KBM-7 (cell line): ENCODE data around the gene ADGRA1.

Experiments used
- DNase-seq: peaks from one replicate; pipeline ENCODE4 v3.0.0-alpha.2; 2015
- in situ Hi-C: fragments of 300-500 bp; cut with MboI; formaldehyde crosslinking; loops from 2 replicates; pipeline ENCODE4 v1.14.3; 2020; ENCODE audit warnings: low sequenced_read_pairs, low pct_unique_long_range_greater_than_20kb, mixed read lengths

Gene ADGRA1

GRCh38 chr10:133088956-133089800 lies 1.5 kb downstream of the ADGRA1 start:
- DNase-seq: no peak
- in situ Hi-C loops: no loop called here

- no peak for DNase-seq
- in situ Hi-C loops: no loop called here
These were observed 2.4 kb downstream of the ADGRA1 start for GRCh38 chr10:133090101-133090500.

- in situ Hi-C loops: no loop called here
- DNase-seq: no peak
These were observed 2.9 kb downstream of the ADGRA1 start for GRCh38 chr10:133090654-133091053.

DNA sequence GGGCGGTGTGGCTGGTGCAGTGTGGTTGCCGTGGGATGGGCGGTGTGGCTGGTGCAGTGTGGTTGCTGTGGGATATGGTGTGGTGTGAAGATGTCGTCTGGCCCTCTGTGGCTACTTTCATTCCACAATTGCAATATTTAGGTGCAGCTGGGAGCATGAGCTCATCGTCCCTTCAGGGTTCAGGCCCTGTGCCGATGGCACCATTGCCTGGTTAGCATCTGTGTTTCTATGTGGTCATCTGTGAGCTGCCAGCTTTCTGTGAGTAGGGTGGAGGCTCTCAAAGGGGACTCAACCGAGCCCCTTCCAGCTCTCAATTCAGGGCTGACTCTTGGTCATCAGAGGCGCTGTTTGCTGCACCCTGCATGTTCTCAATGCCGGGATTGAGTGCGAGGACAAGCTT lies 3.6 kb downstream of the ADGRA1 start:
- in situ Hi-C loops: no loop called here

DNA sequence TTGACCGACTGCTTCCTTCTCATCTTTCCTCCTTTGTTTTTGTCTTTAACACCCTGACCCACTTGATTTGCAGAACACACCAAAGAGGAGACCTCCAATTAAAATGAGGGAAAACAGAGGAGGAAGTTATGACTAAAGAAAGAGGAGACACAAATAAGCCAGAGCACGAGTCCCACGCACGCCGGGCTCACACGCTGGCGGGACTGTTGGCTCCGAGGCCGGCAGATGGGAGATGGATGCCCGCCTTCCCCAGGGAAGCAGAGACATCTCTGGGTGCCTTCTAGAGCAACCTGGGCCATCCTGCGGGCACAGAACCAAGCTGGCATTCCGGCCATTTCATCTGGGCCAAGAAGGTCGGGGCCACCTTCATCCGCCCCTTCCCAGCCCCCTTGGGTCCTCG lies 5.6 kb downstream of the ADGRA1 start:
- in situ Hi-C loops: no loop called here

More for the DNA sequence above, 3.6 kb downstream of the ADGRA1 start:
- DNase-seq: no peak

GRCh38 chr10:133094286-133094685 lies 6.6 kb downstream of the ADGRA1 start:
- in situ Hi-C loops: no loop called here
- no peak for DNase-seq

More for the DNA sequence above, 5.6 kb downstream of the ADGRA1 start:
- no peak for DNase-seq

DNA sequence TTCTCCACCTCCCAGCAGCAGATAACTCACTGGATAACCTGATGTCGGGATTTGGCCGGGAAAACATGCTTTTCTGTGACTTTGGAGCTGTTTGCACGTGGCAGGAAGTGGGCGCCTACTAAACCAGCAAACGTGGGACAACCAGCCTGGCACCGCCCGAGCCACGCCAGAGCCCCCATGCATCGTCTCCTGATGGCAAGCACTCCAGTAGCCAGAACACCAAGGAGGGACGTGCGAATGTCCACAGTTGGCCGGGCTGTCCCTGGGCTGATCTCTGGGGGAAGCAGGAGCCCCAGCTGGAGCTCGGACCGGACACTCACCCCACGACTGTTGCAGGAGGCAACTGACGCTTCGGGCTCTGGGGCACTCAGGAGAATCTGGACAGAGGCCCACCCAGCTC lies 7.1 kb downstream of the ADGRA1 start:
- no peak for DNase-seq
- in situ Hi-C loops: no loop called here

DNA sequence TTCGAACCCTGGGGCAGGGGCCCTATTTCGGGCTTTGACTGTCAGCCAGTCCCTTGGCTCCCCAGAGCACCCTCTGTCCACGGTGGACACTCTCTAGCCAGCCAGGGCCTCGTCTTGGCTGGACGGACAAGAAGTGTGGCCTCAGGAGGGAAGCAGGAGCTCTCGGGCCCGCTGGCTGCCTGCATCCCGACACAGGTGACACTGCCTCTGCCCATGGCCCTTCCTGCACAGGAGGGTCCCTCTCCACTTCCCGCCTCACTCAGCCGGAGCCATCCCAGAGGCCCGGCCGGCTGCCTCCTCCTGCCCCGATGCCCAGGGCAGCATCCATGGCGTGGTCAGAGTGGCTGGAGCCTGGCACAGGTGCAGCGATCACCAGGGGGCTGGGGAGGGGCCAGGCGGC lies 7.9 kb downstream of the ADGRA1 start:
- DNase-seq: no peak
- in situ Hi-C loops: no loop called here

DNA sequence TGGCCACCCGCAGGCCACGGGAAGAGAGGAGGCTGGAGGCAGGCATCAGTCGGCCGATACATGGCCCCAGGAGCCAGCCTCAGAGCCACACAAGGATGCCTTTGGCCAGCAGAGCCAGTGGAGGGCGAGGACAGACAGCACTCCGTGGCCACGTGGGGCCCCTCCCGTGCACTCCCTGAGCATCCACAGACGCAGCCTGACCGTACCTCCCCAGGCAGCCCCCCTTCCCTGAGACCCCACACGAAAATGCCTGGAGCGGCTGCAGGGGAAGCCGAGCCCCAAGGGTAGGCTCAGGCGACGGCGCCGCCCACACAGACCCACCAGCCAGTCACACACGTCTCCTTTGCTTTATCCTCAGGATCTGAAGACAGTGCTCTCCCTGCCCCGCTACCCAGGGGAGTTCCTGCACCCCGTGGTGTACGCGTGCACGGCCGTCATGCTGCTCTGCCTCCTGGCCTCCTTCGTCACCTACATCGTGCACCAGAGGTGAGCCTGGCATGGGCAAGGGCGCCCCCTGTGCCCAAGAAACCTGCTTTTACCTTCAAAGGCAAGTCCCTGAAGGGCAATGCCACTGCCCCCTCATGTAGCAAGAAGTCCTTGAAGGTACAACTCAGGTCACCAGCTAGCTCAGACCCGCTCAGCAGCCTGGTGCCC lies 9.0 kb downstream of the ADGRA1 start:
- in situ Hi-C loops: no loop called here
- no peak for DNase-seq

GRCh38 chr10:133097418-133097817 lies 9.7 kb downstream of the ADGRA1 start:
- no peak for DNase-seq
- in situ Hi-C loops: no loop called here

GRCh38 chr10:133097961-133098360 lies 10.2 kb downstream of the ADGRA1 start:
- DNase-seq: no peak
- in situ Hi-C loops: no loop called here

DNA sequence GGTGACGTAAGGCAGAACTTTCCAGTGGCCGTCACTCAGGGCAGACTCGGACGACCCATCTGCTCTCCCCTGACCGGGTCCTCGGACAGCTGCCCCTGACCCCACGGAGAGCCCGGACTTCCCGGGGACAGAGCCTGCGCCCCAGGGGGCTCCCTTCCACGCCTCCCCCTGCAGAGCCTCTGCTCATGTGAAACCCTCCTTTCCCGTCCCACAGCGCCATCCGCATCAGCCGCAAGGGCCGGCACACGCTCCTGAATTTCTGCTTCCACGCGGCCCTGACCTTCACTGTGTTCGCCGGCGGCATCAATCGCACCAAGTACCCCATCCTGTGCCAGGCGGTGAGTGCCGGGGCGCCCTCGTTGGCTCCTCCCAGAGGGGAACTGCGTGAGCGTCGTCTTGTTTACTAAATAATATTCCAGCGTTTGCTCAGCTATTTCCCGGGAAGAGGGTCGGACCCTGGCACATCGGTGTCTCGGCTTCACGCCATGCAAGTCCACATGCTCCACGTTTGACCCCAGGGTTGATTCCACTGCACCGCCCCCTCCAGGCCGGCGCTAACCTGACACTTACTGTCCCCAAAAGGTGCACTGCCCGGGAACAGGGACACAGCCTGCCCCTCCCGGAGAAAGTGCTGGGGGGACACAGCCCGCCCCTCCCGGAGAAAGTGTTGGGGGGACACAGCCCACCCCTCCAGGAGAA lies 10.9 kb downstream of the ADGRA1 start:
- in situ Hi-C loops: no loop called here
- DNase-seq: no peak

GRCh38 chr10:133099571-133099970 lies 11.8 kb downstream of the ADGRA1 start:
- in situ Hi-C loops: no loop called here

DNA sequence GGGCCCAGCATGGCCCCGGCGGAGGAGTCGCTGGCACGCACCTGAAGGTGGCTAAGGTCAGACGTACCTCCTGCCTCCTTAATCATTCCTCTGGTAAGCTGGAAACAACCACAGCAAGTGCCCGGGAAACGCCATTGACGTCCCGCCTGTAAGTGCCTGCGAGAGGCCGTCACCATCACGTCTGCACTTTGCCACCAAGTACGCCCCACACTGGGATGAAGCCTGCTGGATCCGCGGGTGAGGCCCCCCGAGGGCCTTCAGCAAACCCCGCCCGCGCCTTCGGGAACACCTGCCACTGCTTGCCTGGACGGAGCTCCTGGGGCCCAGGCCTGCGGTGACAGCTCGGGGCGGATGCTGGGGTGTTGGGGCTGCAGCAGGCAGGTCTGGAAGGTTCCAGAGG lies 12.5 kb downstream of the ADGRA1 start:
- in situ Hi-C loops: no loop called here
- no peak for DNase-seq

More at GRCh38 chr10:133099571-133099970, 11.8 kb downstream of the ADGRA1 start:
- DNase-seq: no peak

DNA sequence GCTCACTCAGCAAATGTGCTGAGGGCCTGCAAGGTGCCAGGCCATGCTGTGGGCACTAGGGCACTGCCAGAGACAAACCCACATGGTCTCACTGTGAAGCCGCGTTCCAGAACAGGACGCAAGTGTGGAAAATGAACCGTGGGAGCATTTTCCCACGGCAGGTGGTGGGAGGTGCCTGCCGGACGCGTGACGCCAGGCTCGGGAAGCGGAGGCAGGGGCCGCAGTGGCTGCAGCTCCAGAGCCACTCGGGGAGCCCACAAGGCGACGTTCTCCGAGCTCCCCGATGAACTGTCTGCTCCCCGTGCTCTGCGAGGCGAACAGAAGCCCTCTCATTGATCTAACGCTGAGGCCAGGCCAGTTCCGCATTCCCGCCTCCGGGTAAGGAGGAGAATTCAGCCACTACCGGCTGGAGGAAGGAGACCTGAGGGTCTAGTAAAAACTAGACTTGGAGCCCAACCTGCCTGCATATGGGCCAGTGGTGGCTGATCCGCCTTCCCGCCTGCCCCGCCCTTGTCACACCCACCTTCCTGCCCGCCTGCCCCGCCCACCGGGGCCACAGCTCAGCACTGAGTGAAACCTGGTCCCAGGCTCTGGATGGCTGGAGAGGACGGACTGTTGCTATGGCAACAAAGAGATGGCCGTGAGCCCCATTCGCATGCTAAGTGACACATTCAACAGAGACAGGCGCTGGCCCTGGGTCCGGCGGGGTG lies 13.1 kb downstream of the ADGRA1 start:
- DNase-seq: peak; percentile 28
- in situ Hi-C loops: no loop called here

DNA sequence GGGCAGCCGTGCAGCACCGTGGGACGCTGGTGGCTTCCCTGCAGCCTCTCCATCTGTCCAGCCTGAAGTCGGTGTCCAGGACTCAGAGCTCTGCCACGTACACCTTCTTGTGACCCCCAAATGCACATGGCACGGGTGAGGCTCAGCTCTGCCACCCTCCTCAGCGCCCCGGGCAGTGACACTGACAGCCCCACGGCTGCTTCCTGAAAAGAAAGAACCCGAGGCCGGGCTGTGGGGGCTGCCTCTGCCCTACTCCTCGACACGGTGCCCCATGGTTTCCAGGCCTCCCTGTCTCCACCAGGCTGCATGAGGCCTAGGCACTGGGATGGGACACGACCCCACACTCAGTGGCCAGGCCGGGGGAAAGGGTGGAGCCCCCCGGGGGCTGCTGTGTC lies 13.7 kb downstream of the ADGRA1 start:
- in situ Hi-C loops: no loop called here
- no peak for DNase-seq

DNA sequence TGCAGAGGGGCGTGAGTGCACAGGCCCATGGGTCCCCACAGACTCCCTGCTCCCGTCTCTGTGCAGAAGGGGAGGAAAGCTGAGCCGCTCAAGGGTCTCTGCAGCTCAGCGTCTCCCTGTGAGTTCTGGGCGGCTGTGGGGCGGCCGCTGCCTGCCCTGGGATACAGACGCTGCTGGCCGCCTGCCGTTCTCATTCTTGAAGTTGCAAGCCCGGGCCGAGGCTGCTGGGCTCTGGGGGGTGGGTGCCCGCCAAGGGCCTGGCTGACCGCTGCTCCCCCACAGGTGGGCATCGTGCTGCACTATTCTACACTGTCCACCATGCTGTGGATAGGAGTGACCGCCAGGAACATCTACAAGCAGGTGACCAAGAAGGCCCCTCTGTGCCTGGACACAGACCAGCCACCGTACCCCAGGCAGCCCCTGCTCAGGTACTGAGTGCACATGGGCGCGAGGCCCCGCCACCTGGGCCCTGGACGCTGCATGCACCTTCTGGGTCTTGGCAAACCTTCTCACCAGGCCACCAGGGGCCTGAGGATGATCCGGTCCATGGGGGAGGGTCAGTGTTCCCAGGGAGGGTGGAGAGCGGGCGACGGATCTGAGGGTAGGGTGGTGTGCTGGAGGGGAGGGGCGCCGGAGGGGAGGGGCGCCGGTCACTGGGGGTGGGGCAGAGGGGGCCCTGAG lies 14.8 kb downstream of the ADGRA1 start:
- in situ Hi-C loops: no loop called here
- no peak for DNase-seq

- in situ Hi-C loops: no loop called here
- no peak for DNase-seq
These were observed 15.7 kb downstream of the ADGRA1 start for GRCh38 chr10:133103311-133103910.
